Brain pericyte (primary cell): ENCODE results near the gene ACAA1.

Experiments
- DNase-seq: peaks from one replicate; pipeline ENCODE4 v3.0.0-alpha.2; 2012; ENCODE audit warnings: low read depth, low spot score

ACAA1 gene

GRCh38 chr3:38119821-38120692 lies 16.9 kb downstream of the ACAA1 start:
- DNase-seq = no peak

DNA sequence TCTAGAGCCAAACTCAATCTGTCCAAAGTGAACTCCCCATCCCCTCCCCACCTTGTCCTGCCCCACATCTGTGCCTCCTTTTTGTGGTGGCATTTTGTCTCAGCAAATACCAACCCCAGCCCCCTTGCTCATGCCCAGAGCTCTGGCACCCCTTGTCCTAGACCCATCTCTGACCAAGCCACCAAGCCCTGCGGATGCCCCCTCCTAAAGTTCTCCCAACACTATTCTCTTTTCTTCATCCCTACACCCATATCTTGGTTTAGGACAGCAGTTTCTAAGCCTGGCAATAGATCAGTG lies 17.7 kb downstream of the ACAA1 start:
- no peak for DNase-seq

DNA sequence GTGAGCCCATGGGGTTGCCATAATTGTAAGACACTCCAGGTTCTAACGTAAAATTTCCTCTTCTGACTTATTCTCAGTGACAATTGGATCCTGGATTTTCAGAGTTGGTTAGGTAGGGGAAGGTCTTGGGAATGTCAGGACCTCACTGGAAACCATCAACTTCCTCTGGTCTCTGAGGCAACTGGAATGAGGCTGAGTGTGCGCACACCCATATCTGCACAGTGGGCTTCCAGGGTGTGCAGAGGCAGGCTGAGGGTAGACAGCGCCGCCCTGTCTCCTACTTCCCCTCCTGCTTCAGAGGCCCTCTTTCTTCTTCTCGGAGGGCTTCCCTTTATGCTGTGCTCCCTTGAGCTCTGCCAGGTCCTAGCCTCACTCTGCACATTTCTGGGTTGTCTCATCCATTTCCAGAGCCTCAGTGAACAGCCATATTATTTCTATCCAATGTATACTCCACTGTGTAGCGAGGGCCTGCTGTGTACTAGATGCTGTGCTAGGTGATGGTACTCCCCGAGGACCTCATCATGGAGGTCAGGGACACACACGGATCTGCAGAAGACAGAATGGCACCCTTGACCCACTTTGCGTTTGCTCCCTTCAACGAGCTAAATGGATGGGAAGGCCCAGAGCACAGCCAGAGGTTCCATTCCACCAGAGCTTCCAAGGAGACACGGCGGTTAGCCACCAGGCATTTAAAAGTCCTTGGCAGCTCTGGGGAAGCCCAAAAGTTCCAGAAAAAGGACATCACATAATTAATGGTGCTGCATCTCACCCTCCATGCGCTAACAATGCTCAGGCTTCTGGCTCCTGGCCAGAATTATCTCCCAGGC lies 18.3 kb downstream of the ACAA1 start:
- no peak for DNase-seq

DNA sequence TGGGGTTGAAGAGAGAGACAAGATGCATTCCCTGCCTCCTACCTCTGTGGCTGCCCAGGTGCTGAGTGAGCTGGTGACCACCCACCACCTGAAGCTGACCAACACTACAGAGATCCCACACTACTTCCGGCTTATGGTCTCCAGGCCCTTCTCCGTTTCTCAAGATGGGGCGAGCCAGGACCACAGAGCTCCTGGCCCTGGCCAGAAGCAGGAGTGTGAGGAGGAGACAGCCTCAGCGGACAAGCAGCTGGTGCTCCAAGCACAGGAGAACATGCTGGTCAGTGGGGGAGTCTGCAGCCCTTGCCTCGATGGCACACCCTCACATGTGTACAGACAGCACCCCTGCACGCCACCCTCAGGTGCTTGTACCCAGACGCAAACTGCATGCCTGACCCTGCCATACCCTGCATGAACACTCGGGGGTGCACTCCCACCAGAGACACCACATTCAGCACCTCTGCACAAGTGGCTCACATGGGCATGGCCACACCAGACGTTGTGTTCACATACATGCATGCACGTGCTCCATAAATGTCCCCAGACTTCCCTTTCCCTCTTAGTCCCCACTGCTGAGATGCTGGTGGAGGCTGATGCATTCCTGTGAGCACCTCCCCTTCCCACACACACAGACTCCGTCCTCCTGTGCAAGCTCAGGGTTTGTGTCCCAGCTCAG lies 19.0 kb downstream of the ACAA1 start:
- DNase-seq = no peak

DNA sequence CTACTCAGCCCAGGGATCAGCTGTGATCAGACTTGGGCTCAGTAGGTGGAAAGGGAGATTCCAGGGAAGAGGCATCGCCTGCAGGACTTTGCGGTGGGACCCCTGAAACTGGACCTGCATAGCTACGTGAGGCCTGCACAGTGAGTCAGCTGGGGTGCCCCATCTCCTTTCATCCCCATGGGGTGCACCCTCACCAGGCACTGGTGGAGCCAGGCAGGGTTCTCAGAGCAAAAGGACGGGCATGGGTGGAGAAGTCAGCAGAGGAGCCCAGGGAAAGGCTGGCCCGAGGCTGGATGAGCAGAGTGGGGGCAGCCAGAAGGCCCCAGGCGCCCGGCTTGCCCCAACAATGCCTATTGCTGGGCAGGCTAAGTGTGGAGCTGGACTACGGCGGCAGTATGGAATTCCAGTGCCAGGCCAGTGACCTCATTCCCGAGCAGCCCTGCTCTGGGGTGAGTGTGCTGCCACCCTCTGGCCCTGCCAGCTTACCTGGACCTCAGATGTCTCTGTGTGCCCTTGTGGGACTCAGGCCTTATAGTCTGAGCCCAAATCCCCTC lies 19.7 kb downstream of the ACAA1 start:
- DNase-seq = no peak

GRCh38 chr3:38116471-38117162 lies 20.3 kb downstream of the ACAA1 start:
- DNase-seq = no peak

GRCh38 chr3:38115645-38116427 lies 21.1 kb downstream of the ACAA1 start:
- no peak for DNase-seq

DNA sequence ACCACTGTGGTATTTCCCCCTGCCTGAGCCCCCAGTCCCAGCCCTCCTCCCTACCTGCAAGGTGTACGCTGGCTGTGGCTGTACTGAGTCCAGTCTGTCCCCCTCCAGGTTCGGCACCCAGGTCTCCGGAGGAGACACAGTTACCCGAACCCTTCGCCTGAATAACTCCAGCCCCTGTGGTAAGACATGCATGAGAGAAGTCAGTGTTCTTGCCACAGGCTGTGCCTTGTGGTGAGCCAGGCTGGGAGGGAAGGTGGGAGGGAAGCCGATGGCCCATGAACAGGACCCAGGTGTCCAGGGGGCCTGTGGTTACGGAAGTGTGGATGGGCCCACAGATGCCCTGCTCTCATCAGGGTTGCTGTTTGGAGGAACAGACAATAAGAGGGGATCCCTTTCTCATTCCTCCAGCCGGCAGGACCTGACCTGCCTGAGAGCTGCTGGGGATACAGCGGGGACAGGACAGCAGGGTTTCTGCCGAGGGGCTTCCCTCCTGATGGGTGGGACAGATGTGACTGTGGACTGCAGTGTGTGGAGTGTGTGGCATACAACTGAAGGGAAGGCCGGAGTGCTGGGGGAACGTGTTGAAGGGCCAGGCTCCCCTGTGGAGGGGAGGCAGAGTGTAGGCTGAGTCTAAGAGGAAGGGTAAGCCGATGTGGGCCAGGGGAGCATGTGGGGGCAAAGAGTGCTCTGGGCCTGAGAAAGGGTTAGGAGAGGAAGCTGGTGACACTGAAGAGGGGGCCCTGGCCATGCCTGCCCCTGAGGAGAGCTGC lies 21.9 kb downstream of the ACAA1 start:
- DNase-seq = no peak

- no peak for DNase-seq
Observed at GRCh38 chr3:38114052-38114874, 22.7 kb downstream of the ACAA1 start.

DNA sequence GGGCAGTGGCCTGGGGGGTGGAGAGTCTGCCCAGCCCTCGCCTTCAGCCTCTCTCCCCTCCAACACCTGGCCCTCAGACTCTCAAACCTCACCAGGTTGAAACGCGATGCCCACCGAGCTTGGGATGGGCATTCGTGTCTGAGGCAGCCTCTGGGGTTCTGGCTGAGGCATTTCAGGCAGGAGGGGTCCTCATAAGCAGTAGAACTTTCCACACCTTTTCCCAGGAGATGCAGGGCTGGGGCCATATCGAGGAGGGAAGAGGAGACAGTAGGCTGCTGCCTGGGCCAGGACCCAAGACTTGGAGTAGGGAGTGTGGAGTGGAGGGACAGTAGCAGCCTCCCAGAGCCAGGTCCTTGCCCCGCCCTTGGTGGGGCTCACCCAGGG lies 24.6 kb downstream of the ACAA1 start:
- no peak for DNase-seq

- no peak for DNase-seq
Observed at GRCh38 chr3:38111696-38112377, 25.1 kb downstream of the ACAA1 start.

GRCh38 chr3:38111201-38111600 lies 25.7 kb downstream of the ACAA1 start:
- no peak for DNase-seq

- DNase-seq = no peak
Observed at GRCh38 chr3:38110314-38111050, 26.4 kb downstream of the ACAA1 start.

DNA sequence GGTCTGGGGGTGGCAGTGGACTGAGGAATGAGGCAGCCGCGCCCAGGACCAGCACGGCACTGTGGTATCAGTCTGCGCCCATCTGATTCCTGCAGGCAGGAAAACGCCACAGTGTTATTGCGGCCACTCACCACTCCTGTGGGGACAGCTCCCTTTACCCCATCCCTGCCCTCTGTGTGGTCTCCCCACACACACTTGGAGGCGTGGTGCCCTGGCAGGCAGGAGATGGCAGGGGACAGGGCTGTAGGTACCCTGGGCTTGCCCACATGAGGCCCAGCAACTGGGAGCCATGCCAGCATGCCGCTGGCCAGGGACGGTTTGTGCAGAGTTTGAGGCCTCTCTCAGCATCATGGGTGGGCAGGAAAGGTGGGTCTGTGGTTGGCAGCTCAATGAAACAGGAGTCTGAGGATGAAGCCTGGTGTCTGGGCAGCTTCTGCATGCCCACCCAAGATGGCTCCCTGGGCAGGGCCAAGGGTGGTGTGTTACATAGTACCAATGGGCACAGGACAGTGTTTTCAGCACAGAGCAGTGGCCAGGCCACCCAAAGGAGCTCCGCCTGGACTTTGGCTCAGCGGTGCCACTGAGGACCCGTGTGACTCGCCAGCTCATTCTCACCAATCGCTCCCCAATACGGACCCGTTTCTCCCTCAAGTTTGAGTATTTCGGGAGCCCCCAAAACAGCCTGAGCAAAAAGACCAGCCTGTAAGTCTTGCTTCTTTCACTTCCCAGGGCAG lies 27.2 kb downstream of the ACAA1 start:
- no peak for DNase-seq

DNA sequence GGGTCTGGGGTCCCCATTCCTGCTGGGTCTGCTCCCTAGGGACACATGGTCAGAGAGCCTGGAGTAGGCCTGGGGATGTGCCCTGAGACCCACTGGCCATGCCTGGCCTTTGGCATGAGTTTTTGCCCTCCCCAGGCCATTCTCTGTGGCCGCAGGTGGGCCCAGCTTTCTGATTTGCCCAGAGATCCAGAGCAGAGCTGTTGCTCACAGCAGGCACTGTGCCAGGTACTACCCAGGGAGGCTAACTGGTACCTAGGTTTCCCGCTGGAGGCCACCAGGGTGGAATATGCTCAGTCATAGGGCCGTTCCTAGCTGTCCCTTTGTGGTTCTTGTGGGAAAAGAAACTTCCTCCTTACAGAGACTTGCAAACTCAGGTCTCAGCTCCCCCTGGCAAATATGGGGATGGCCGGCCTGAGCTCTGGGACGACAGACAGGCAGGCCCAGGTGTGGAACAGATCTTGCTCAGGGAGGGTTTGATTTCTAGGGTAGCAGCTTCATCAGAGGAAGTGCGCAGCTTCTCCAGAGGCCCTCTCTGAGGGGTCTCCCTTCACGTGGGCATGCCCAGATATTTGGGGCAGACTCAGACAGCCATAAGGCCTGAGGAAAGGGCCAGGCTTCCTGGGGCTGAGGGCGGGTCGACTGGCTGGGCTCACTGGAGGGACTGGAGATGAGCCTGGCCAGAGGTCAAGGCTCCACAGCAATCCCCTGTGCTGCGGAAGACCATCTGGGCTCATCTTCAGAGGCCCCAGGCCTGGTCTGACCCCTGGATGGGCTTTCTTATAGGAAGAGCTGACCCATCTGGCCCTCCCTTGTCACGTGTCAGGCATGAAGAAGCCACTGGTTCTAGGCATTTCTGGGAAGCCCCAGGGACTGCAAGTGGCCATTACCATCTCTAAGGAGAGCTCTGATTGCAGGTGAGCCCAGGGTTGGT lies 28.0 kb downstream of the ACAA1 start:
- no peak for DNase-seq
